HCT116 (cell line): ENCODE data around the gene FBXO21. TPM values are rescaled to one million over a fixed set of nuclear protein-coding genes. Genes with fewer than 3 reads are reported as not detected.

Source experiments
- ATAC-seq: fragments of 200-7000 bp; cut with Tn5 transposase; 2 replicates; pipeline ENCODE4 v1.9.1; 2020; ENCODE audit warnings: mild to moderate bottlenecking, moderate library complexity
- BruUV-seq: library from RNA; stranded (reverse); fragments of 400-500 nt; replicated peaks from 2 replicates; lab custom pipeline; 2021; lab: Mats Ljungman, UMichigan
- CTCF ChIA-PET: fragments of 300-600 bp; sonication (Branson Sonifier 250); formaldehyde crosslinking; loops from one replicate; lab custom pipeline; 2021; ENCODE audit warnings: antibody characterized with exemption; lab: Charles Lee
- POLR2A ChIA-PET: fragments of 300-600, 350-600 bp; sonication (Branson Sonifier 250); formaldehyde crosslinking; loops from one replicate; lab custom pipeline; 2021; ENCODE audit warnings: antibody characterized with exemption; lab: Charles Lee
- RAD21 ChIA-PET, 2 experiments: fragments of 300-600 bp; sonication (Branson Sonifier 250); formaldehyde crosslinking; loops; one replicate each; lab custom pipeline; 2023; ENCODE audit warnings: low total read pairs in 2 of 2; ENCODE audit not compliant: uncharacterized antibody in 2 of 2, unreplicated experiment in 2 of 2, low non-redundant PET in 1 of 2; lab: Charles Lee
- DNase-seq: peaks from one replicate; pipeline ENCODE4 v3.0.0-alpha.2; 2010; ENCODE audit warnings: low read depth, low spot score
- H2AFZ ChIP-seq: fragments of 200-600 bp; shearing (Covaris generic), sonication (generic); 2 replicates; pipeline ENCODE4 v1.6.1; 2017; ENCODE audit warnings: low read depth, mixed run types, mixed read lengths, antibody characterized with exemption, low read length; ENCODE audit not compliant: poor library complexity, severe bottlenecking
- H3K27ac ChIP-seq: 2 replicates; pipeline ENCODE4 v1.5.1; 2012; ENCODE audit warnings: low read depth, low read length
- H3K27me3 ChIP-seq: fragments of 200-600 bp; sonication (generic); 2 replicates; pipeline ENCODE4 v1.6.1; 2016; ENCODE audit warnings: mixed run types, low read length, mixed read lengths; ENCODE audit not compliant: insufficient read depth
- H3K36me3 ChIP-seq, 2 experiments: fragments of 200-500 bp in 1 of 2; fragments of 200-600 bp in 1 of 2; sonication (Bioruptor generic) in 1 of 2; sonication (generic) in 1 of 2; 2 replicates each; pipeline versions ENCODE4 v1.5.1 to v1.6.1; 2014 to 2016; ENCODE audit warnings: low read length in 2 of 2, inconsistent platforms in 1 of 2, mixed read lengths in 1 of 2, mixed run types in 1 of 2; ENCODE audit not compliant: insufficient read depth in 2 of 2, control insufficient read depth in 1 of 2
- H3K4me1 ChIP-seq, 2 experiments: fragments of 200-600 bp in 1 of 2; sonication (generic) in 1 of 2; 2 replicates each; pipeline versions ENCODE4 v1.5.1 to v1.6.1; 2012 to 2017; ENCODE audit warnings: low read length in 2 of 2, inconsistent platforms in 1 of 2, mild to moderate bottlenecking in 1 of 2, mixed read lengths in 1 of 2, mixed run types in 1 of 2, moderate library complexity in 1 of 2; ENCODE audit not compliant: insufficient read depth in 2 of 2, control insufficient read depth in 1 of 2
- H3K4me2 ChIP-seq: fragments of 200-600 bp; sonication (generic); 2 replicates; pipeline ENCODE4 v1.6.1; 2017; ENCODE audit warnings: mixed run types, low read length, mixed read lengths
- H3K4me3 ChIP-seq, 2 experiments: fragments of 200-600 bp in 1 of 2; sonication (generic) in 1 of 2; replicated peaks in 1 of 2; 2 replicates each; pipeline ENCODE4 v1.5.1; 2011 to 2016; ENCODE audit warnings: low read length in 2 of 2, control low read depth in 1 of 2, low read depth in 1 of 2, mild to moderate bottlenecking in 1 of 2, mixed read lengths in 1 of 2, mixed run types in 1 of 2
- H3K79me2 ChIP-seq: fragments of 200-600 bp; sonication (generic); 2 replicates; pipeline ENCODE4 v1.6.1; 2017; ENCODE audit warnings: mild to moderate bottlenecking, mixed run types, low read length, moderate library complexity, mixed read lengths; ENCODE audit not compliant: insufficient read depth
- H3K9ac ChIP-seq: fragments of 200-600 bp; sonication (generic); 2 replicates; pipeline ENCODE4 v1.6.1; 2016; ENCODE audit warnings: low read length, mixed read lengths
- H3K9me2 ChIP-seq: fragments of 200-600 bp; sonication (generic), shearing (Covaris generic); 2 replicates; pipeline ENCODE4 v1.6.1; 2017; ENCODE audit warnings: mixed run types, mild to moderate bottlenecking, moderate library complexity; ENCODE audit not compliant: insufficient read depth
- H3K9me3 ChIP-seq, 2 experiments: fragments of 200-500 bp in 1 of 2; fragments of 200-600 bp in 1 of 2; sonication (Bioruptor generic) in 1 of 2; sonication (generic) in 1 of 2; 2 replicates each; pipeline ENCODE4 v1.6.1; 2014 to 2017; ENCODE audit warnings: low read length in 2 of 2, mixed read lengths in 2 of 2, inconsistent platforms in 1 of 2, low read depth in 1 of 2, mild to moderate bottlenecking in 1 of 2, mixed run types in 1 of 2, moderate library complexity in 1 of 2; ENCODE audit not compliant: control insufficient read depth in 1 of 2, insufficient read depth in 1 of 2
- H4K20me1 ChIP-seq: fragments of 200-600 bp; sonication (generic), shearing (Covaris generic); 2 replicates; pipeline ENCODE4 v1.6.1; 2017; ENCODE audit warnings: mixed run types, mild to moderate bottlenecking, moderate library complexity; ENCODE audit not compliant: insufficient read depth
- CEBPB ChIP-seq: IDR thresholded peaks from 2 replicates; pipeline ENCODE4 v1.6.1; 2012; ENCODE audit warnings: low read depth
- ELF1 ChIP-seq: IDR thresholded peaks from 2 replicates; pipeline ENCODE4 v1.6.1; 2012; ENCODE audit warnings: low read depth, borderline replicate concordance
- FOSL1 ChIP-seq: IDR thresholded peaks from 2 replicates; pipeline ENCODE4 v1.6.1; 2012; ENCODE audit warnings: low read depth
- MAX ChIP-seq: IDR thresholded peaks from 2 replicates; pipeline ENCODE4 v1.6.1; 2012
- REST ChIP-seq: IDR thresholded peaks from 2 replicates; pipeline ENCODE4 v1.6.1; 2012; ENCODE audit warnings: low read depth
- TCF7L2 ChIP-seq: IDR thresholded peaks from 2 replicates; pipeline ENCODE4 v1.7.0; 2011; ENCODE audit warnings: borderline replicate concordance, inconsistent platforms; ENCODE audit not compliant: insufficient read depth, insufficient read length; ENCODE audit errors: extremely low read depth
- YY1 ChIP-seq: IDR thresholded peaks from 2 replicates; pipeline ENCODE4 v1.6.1; 2011; ENCODE audit warnings: low read length, low read depth, moderate library complexity, mild to moderate bottlenecking; ENCODE audit not compliant: insufficient replicate concordance; ENCODE audit errors: extremely low read depth
- ZNF274 ChIP-seq: fragments of 200-500 bp; sonication (Bioruptor generic); IDR thresholded peaks from 2 replicates; pipeline ENCODE4 v1.6.1; 2014; ENCODE audit warnings: mild to moderate bottlenecking, low read depth, low read length, inconsistent platforms
- intact Hi-C: fragments of 100-400 bp; cut with micrococcal nuclease; formaldehyde crosslinking; loops from 2 replicates; pipeline ENCODE4 v1.10.0; 2022
- total RNA-seq: library from RNA; stranded (reverse); gene quantifications from one replicate; pipeline ENCODE4 v1.2.1, GENCODE V29; 2021; ENCODE audit not compliant: unreplicated experiment

Gene FBXO21
- total RNA-seq, 1 experiment from 2014 or later: 45.5 TPM

GRCh38 chr12:117092886-117093285 is 97.4 kb downstream of the FBXO21 start:
- ATAC-seq (no peak), DNase-seq (no peak)
- Histone ChIP-seq H3K9me2 (no peaks in the 10 kb centered on the region), H3K9me3 (no peaks in the 10 kb centered on the region), H3K27me3 (peaks cover 13% of the 10 kb centered on the region), H3K27ac (no peak overlapping the region), H4K20me1 (no peaks in the 10 kb centered on the region), H3K4me2 (no peak overlapping the region), H3K4me3 (no peak overlapping the region), H3K4me1 (peaks cover 10 to 14% of the 10 kb centered on the region in 2 experiments; a peak in 3 of 4 replicates), H2AFZ (no peak overlapping the region), H3K36me3 (no peaks in the 10 kb centered on the region), H3K79me2 (no peaks in the 10 kb centered on the region), H3K9ac (no peak overlapping the region)
- ChIA-PET POLR2A (no interaction called here), RAD21 (no interaction called here), CTCF (no interaction called here)
- intact Hi-C loops: no loop called here
- no peak for TF ChIP-seq YY1
- TF ChIP-seq REST: no peak
- no peak for TF ChIP-seq TCF7L2
- no peak for TF ChIP-seq ZNF274
- TF ChIP-seq MAX: no peak
- BruUV-seq: no TSS peak

- intact Hi-C loops: no loop called here
- RAD21 ChIA-PET: no interaction called here
- ATAC-seq (no peak), DNase-seq (no peak)
- CTCF ChIA-PET: no interaction called here
- Histone ChIP-seq H2AFZ (no peak overlapping the region), H3K79me2 (no peaks in the 10 kb centered on the region), H4K20me1 (no peaks in the 10 kb centered on the region), H3K9ac (no peak overlapping the region), H3K27me3 (peaks cover 8% of the 10 kb centered on the region; the same call in 1 of the 2 replicates), H3K4me1 (peaks cover 10 to 13% of the 10 kb centered on the region in 2 experiments; a peak in 3 of 4 replicates), H3K27ac (no peak overlapping the region; the same call in 1 of the 2 replicates), H3K9me3 (no peaks in the 10 kb centered on the region), H3K4me3 (no peak overlapping the region), H3K36me3 (no peaks in the 10 kb centered on the region), H3K9me2 (no peaks in the 10 kb centered on the region), H3K4me2 (no peak overlapping the region)
- POLR2A ChIA-PET: no interaction called here
- no TSS peak for BruUV-seq
- no peak for TF ChIP-seq CEBPB
- no peak for TF ChIP-seq FOSL1
- TF ChIP-seq MAX: no peak
- no peak for TF ChIP-seq ELF1
Measured at GRCh38 chr12:117092511-117092780, 97.8 kb downstream of the FBXO21 start.
